GM18498 (cell line): ENCODE measurements around the gene NTM.

Experiments used
- ATAC-seq: cut with Tn5 transposase; IDR thresholded peaks from one replicate; pipeline ENCODE4 v1.9.1; 2021; ENCODE audit warnings: mild to moderate bottlenecking, moderate library complexity; ENCODE audit not compliant: unreplicated experiment

Gene NTM

DNA sequence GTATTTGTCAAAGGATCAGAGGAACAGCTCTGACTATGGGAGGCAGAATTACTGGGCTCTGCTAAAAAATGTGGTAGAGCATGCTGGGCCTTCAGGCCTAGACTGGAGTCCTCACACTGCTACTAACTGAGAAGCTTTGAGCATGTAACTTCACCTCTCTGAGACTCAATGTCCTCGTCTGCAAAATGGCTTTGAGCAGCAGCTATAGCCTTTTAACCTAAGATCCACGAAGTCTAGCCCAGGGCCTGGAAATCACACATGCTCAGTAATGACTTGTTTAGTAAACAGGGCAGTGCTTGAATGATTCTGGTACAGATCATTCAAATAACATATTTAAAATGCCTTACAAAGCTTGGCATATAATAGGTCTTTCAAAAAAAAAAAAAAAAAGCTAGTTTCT, 221.7 kb downstream of the NTM start:
- no peak for ATAC-seq

- ATAC-seq: no peak
Observed at GRCh38 chr11:131592734-131593133, 222.3 kb downstream of the NTM start.

DNA sequence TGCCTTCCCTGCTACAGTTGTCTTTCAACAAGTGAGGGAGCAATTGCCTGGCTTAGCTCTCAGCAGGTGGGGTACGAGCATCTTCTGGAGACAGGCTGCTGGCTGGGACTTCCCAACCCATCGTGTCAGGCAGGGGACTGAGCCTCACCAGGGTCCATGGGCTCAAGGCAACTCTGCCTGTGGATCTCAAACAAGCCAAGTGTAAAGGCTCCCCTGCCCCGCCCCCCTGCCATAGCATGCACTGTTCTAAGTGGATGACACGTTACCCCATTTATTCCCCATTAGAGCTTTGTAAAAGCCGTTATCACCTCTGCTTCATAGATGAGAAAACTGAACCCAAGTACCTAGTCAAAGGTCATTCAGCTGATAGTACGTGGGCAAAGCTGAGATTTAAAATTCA, 222.9 kb downstream of the NTM start:
- ATAC-seq: no peak

DNA sequence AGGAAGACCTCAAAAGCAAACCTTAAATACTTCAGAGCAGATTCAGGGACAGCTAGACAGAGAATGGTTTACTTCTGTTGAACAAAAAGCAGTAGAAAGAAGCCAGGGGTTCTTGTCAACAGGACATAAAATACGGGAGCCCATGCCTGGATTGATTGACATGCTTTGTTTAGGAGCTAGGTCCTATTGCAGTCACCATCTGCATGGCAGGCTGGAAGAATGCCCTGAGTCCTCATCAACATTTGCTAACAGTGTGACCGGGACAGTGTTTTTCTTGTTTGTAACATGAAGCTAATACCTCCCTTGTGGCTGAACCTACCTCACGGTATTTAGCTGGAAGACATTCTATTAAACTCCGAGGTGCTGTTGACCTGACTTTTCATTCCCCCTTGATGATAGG, 225.4 kb downstream of the NTM start:
- no peak for ATAC-seq

- no peak for ATAC-seq
Observed at GRCh38 chr11:131597890-131598289, 227.5 kb downstream of the NTM start.

DNA sequence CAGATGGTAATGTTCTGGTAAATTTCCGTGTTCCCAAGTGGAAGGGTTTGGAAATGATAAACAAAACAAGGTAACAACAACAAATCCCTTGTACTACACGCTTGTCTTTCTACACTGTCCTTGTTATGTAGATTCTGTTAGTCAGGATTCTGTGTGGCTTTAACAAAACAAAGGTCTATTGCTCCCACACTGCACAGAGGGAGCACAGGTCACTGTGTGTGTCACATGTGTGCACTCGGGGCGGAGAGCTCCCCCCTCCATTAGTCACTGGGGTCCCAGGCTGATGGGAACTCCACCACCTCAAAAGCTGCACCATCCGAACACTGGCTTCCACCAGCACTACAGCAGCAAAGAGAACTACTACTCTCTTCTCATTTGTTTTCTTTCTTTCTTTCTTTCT, 227.9 kb downstream of the NTM start:
- ATAC-seq: no peak

DNA sequence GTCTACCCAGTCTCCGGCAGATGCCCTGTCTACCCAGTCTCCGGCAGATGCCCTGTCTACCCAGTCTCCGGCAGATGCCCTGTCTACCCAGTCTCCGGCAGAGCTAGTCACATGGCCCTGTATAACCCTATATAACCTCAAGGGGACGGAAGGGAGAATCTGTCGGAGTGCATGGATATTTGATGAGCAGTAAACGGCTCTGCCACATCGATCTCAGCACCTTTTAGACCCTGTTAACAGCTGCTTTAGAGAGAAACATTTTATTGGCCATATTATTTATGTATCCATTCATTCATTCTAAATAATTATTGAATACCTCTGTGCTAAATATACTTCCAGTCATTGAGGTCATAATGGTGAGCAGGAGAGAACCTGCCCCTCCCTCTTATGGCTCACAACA, 228.9 kb downstream of the NTM start:
- ATAC-seq: no peak

DNA sequence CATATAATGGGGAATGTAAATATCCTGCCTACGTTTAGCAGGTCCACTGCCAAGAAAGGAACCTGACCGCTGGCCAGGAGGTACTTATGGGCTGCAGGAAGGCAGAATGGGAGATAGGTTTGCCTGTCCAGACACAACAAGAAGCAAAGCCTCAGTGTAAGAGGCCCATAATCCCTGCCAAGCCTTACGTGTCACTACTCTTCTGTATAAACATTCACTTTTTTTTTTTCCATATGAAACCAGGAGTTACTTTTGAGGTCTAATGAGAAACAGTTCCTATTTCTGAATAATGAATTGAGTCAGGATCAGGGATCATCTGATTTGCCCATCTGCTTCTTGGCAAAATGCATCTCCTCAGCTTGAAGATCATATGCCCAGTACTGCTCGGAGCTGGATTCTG, 230.2 kb downstream of the NTM start:
- ATAC-seq: no peak

- ATAC-seq: no peak
Observed at GRCh38 chr11:131601586-131601985, 231.2 kb downstream of the NTM start.

- no peak for ATAC-seq
Observed at GRCh38 chr11:131602431-131602830, 232.0 kb downstream of the NTM start.

GRCh38 chr11:131606811-131607335, 236.5 kb downstream of the NTM start:
- no peak for ATAC-seq

GRCh38 chr11:131609337-131609736, 238.9 kb downstream of the NTM start:
- ATAC-seq: no peak

GRCh38 chr11:131609921-131610320, 239.5 kb downstream of the NTM start:
- ATAC-seq: no peak

- no peak for ATAC-seq
Observed at GRCh38 chr11:131611322-131611721, 240.9 kb downstream of the NTM start.

GRCh38 chr11:131612533-131612932, 242.1 kb downstream of the NTM start:
- ATAC-seq: no peak

DNA sequence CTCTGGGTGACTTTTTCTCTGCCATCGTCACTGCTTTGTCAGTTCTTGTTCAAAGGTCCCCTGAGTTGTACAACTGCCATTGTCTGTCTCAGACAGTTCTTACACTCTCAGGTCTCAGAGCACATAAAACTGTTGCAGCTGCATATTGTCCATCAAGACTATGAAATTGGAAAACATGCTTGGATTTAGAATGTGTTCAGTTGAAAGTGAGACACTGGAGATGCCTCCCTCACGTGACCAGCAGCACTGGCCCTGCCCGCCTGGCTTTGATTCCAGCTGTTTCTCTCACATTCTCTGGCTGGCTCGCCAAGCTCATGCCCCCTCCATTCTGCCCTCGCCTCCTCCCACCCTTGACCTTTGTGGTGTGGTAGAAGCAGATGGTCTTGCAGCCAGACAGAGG, 244.2 kb downstream of the NTM start:
- no peak for ATAC-seq

DNA sequence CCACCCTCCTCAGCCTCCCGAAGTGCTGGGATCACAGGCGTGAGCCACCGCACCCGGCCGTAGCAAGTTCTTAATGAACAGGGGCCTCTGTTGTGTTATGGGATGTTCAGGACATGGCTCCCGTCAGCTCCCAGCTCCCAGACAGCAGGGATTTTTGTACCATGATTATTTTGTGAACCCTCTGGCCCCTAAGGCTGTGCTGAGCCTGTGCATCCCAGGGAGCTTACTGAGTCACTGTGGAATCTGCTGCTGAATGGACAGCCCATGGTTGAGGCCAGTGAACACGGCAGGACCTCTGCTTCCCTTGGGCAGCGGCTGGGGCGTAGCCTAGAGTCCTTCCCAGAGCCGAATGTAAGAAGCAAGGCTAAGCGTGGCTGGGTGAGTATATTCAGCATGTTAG, 245.2 kb downstream of the NTM start:
- ATAC-seq: no peak

DNA sequence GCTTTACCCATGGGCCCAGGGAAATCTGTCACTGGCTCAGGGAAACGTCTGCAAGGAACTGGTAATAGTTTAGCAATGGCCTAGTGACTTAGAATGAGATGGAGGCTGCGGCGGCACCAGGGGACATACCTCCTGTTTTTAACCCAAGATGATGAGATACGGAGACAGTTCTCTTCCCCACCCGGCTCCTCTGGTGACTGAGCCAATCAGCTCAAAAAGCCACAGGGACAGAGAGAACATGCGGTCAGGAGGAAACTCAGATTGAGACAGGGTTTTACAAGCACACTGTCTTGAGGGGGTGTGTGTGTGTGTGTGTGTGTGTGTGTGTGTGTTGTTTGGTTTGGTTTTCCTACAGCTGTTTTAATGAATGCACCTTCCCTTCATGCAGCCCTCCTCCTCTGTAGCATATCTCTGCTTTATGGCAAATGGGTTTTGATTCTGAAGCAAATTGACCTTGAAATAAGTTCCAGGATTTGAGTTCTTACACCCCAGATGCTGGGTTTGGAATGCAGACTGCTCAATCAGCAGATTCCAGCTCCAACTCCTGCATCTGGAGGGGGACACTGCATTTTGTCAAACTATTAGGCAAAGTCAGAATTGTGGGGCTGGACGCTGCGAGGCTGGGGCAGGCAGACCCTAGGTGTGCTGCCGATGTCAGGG, 246.2 kb downstream of the NTM start:
- ATAC-seq: no peak

DNA sequence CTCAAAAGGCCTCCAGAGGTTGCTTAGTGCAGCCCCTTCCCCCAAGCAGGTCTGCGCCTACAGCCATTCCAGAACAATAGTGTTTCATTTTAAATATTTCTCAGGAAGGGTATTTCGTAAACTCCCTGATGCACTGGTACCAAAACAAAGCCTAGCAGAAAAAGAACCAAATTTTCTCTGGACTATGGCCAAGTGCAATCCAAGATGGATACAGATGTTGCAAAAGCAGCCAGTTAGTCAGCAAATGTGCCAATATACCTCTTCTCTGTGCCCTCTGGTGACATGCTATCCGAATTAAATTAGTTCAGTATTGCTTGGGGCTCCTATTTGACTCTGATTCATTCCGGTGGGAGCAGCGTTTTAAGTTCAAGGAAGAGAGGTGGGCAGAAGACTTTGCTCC, 247.8 kb downstream of the NTM start:
- no peak for ATAC-seq

DNA sequence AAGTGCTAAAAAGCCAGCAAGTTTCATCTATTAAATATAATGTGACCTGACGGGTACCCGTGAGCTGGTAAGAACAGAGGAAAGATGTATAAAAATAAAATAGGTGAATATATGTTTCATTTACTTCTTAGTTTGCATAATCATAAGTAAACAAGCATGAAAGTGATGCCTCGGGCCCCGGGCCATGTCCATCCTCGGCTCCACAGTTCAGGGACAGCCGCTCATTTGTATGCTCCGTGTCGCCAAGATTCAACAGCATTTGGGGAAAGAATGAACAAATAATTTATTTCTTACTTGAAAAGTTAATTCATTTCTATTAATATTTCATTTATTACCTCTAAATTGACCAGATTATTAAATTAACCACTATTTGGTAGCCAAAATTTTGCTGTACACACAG, 251.8 kb downstream of the NTM start:
- no peak for ATAC-seq

GRCh38 chr11:131624531-131624930, 254.1 kb downstream of the NTM start:
- no peak for ATAC-seq

- no peak for ATAC-seq
Observed at GRCh38 chr11:131626788-131627187, 256.4 kb downstream of the NTM start.

GRCh38 chr11:131628739-131629138, 258.3 kb downstream of the NTM start:
- ATAC-seq: no peak
